HEK293T (cell line): ENCODE results near the gene TADA2B.

ENCODE experiments used
- ARNT ChIP-seq: fragments of 450-650 bp; IDR thresholded peaks from 2 replicates; pipeline ENCODE4 v1.6.1; 2017; ENCODE audit warnings: mild to moderate bottlenecking
- BHLHE40 ChIP-seq: fragments of 450-650 bp; IDR thresholded peaks from 2 replicates; pipeline ENCODE4 v1.6.1; 2016; ENCODE audit warnings: mild to moderate bottlenecking, moderate library complexity, borderline replicate concordance
- FOXK2 ChIP-seq: fragments of 450-650 bp; IDR thresholded peaks from 2 replicates; pipeline ENCODE4 v1.6.1; 2016; ENCODE audit warnings: mild to moderate bottlenecking
- FOXM1 ChIP-seq: fragments of 450-650 bp; IDR thresholded peaks from 2 replicates; pipeline ENCODE4 v1.6.1; 2017; ENCODE audit warnings: mild to moderate bottlenecking, borderline replicate concordance
- NFRKB ChIP-seq: fragments of 450-650 bp; IDR thresholded peaks from 2 replicates; pipeline ENCODE4 v1.6.1; 2016; ENCODE audit warnings: mild to moderate bottlenecking, moderate library complexity
- SP1 ChIP-seq: fragments of 450-650 bp; IDR thresholded peaks from 2 replicates; pipeline ENCODE4 v1.6.1; 2017
- SUZ12 ChIP-seq: fragments of 450-650 bp; IDR thresholded peaks from 2 replicates; pipeline ENCODE4 v1.6.1; 2016; ENCODE audit warnings: mild to moderate bottlenecking
- TARDBP ChIP-seq: fragments of 450-650 bp; IDR thresholded peaks from 2 replicates; pipeline ENCODE4 v1.6.1; 2016

DNA sequence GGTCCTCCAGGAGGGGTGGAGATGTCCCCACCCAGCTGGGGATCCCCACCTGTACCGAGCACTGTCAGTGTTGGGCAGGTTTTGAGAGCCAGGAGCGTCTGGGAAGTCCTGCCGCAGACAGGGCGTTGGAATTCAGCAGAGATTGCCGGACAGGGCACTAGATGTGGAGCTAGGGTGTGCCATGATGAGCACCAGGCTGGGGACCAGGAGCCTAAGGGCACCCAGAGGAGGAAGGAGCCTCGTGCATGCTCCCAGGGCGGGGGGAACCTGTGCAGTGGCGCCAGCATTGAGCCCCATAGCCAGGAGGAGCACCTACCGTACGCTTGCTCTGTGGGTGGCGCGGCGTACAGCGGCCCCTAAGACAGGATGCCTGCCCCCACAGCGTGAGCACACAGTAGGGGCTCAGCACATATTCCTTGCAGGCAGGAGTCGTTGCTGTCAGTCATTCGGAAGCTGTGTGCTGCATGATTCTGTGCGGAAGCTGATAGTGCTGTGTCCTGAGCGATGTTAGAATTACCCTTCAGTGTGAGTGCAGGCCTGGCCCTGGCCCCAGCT, 18.8 kb upstream of the TADA2B start:
- no peak for TF ChIP-seq SUZ12
- TF ChIP-seq TARDBP = no peak
- TF ChIP-seq FOXM1 = no peak
- TF ChIP-seq SP1 = no peak
- no peak for TF ChIP-seq BHLHE40
- TF ChIP-seq ARNT = no peak
- TF ChIP-seq NFRKB = no peak
- no peak for TF ChIP-seq FOXK2
